Nephron progenitor cell (in vitro differentiated cells): Measurements from ENCODE around the gene CAMK2G.

Source experiments
- DNase-seq: peaks from one replicate; pipeline ENCODE4 v3.0.0; 2021
- H3K27ac Mint-ChIP-seq: 2 replicates; pipeline ENCODE4 v1.8.0; 2021; ENCODE audit warnings: mild to moderate bottlenecking, moderate library complexity, mixed read lengths
- H3K27me3 Mint-ChIP-seq: 2 replicates; pipeline ENCODE4 v1.8.0; 2021; ENCODE audit warnings: mild to moderate bottlenecking, low read depth, mixed read lengths; ENCODE audit not compliant: poor library complexity
- H3K36me3 Mint-ChIP-seq: 2 replicates; pipeline ENCODE4 v1.8.0; 2021; ENCODE audit warnings: low read depth, mixed read lengths
- H3K4me1 Mint-ChIP-seq: 2 replicates; pipeline ENCODE4 v1.8.0; 2021; ENCODE audit warnings: mixed read lengths
- H3K4me3 Mint-ChIP-seq: 2 replicates; pipeline ENCODE4 v1.8.0; 2021; ENCODE audit warnings: mild to moderate bottlenecking, moderate library complexity, mixed read lengths
- H3K9me3 Mint-ChIP-seq: 2 replicates; pipeline ENCODE4 v1.8.0; 2021; ENCODE audit warnings: mild to moderate bottlenecking, moderate library complexity, mixed read lengths
- CTCF ChIP-seq: fragments of 200-600 bp; sonication (generic); IDR thresholded peaks from 2 replicates; pipeline ENCODE4 v1.5.0; 2021; ENCODE audit warnings: antibody characterized with exemption

Gene CAMK2G

GRCh38 chr10:73867871-73868631, 6.3 kb downstream of the CAMK2G start:
- Mint-ChIP-seq H3K4me1 (peaks cover 64% of the 10 kb centered on the region), H3K27ac (no peak overlapping the region), H3K27me3 (peaks cover 5% of the 10 kb centered on the region), H3K36me3 (peaks cover 11% of the 10 kb centered on the region), H3K9me3 (no peaks in the 10 kb centered on the region), H3K4me3 (no peak overlapping the region)
- no peak for DNase-seq
- TF ChIP-seq CTCF, result no peak

DNA sequence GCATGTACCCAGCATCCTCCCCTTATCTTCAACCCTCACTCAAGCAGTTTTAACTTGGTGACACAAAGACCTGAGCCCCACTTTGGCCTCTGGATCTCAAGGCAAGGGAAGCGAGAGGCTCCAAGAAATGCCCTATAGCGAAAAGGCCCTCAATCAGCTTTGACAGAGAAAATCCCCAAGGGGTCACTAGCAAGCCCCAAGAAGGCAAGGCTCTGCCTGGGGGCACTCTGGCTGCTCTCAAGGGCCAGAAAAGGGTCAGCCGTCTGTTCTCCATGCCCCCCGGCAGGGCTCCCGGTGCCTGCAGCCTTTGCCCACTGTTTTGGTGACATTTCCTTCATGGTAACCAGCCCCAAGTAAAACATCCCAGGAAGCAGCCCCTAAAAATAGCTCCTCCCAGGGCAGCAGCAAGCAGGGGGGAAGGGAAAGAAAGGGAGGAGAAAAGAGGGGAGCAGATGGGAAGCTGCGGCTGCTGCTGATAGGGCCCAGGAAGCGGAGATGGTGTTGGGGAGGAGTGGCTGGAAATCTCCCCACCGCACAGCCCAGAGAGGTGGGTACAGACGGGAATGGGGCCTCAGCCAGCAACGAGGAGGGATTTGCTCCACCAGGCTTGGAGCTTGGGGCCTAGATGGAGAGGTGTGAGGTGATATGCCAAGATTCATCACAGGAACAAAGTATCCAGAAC, 7.1 kb downstream of the CAMK2G start:
- Mint-ChIP-seq H3K9me3 (no peaks in the 10 kb centered on the region), H3K27me3 (peaks cover 3% of the 10 kb centered on the region)

DNA sequence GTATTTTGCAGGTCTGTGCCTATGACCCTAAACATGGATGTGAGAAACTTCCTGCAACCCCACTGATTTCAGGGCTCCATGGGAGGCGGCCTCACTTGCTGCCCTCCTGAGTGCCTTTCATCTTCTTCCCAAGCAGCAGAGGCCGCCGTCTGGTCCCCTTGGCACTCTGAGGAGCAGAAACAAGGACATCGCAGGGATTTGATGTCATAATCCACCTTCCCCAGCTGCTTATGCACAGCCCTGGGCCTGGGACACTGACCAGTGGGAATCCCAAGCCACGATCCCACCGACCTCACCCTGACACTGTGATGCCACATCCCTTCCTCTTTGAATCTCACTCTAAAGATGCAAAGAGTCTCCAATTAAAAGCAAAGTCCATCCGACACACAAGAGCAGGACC, 7.7 kb downstream of the CAMK2G start:
- no peak for TF ChIP-seq CTCF
- DNase-seq, result no peak
- Mint-ChIP-seq H3K4me3 (no peak overlapping the region), H3K36me3 (peaks cover 11% of the 10 kb centered on the region), H3K4me1 (peaks cover 50% of the 10 kb centered on the region), H3K27ac (no peak overlapping the region), H3K27me3 (peaks cover 2% of the 10 kb centered on the region), H3K9me3 (no peaks in the 10 kb centered on the region)

More for the DNA sequence above, 7.1 kb downstream of the CAMK2G start:
- H3K36me3 Mint-ChIP-seq, result peaks cover 11% of the 10 kb centered on the region
- peak overlapping the region; percentile 20 for H3K4me3 Mint-ChIP-seq
- peak overlapping the region; percentile 83 for H3K27ac Mint-ChIP-seq
- DNase-seq, result peak; percentile 26
- peaks cover 56% of the 10 kb centered on the region for H3K4me1 Mint-ChIP-seq
- TF ChIP-seq CTCF, result no peak

DNA sequence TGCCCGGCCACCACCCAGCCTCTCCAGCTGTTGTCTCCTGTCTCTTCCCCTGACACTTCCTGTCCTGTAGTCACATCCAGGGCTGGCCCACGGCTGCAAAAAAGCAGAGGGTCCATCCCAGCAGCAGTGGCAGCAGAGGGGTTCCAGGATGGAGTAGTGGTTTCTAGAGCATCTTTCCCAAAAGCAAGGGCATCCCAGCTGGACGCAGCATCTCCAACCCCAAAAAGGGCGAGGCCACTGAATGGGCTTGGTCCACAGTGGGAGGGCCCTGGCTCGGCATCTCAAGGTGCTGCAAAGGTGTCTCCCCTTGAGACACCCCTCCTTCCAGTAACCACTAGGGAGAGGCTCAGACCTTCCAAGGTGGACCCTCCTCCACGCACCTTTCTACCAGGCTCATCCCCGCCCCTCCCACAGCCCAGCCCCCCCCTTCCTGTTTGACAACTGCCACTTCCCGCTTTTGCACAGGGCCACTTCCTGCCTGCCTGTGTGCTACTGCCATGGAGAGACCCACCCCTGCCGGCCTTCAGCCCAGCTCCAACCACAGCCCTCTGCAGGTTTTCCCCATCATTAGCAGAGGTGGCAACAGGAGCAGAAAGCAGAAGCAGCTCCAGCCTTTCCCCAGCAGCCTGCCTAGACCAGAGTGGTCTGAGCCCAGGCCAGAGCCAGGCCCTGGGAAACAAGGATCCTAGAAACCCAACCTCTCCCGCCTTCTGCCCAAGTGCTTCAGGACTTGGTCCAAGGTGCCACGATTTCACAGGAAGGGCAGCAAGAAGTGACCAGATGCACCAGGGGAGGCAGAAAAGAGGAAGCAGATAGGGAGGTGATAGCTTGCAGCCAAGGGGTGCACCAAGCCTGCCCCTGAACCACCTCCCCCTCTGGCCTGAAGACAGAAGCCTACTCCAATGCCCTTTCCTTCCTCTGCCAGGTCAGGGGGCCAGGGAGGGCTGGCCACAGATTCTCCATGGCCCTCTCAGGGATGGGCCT, 8.6 kb downstream of the CAMK2G start:
- no peak for DNase-seq
- no peak for TF ChIP-seq CTCF
- Mint-ChIP-seq H3K4me3 (no peak overlapping the region), H3K9me3 (no peaks in the 10 kb centered on the region), H3K36me3 (peaks cover 13% of the 10 kb centered on the region), H3K27me3 (peaks cover 2% of the 10 kb centered on the region), H3K27ac (no peak overlapping the region), H3K4me1 (peaks cover 41% of the 10 kb centered on the region)

DNA sequence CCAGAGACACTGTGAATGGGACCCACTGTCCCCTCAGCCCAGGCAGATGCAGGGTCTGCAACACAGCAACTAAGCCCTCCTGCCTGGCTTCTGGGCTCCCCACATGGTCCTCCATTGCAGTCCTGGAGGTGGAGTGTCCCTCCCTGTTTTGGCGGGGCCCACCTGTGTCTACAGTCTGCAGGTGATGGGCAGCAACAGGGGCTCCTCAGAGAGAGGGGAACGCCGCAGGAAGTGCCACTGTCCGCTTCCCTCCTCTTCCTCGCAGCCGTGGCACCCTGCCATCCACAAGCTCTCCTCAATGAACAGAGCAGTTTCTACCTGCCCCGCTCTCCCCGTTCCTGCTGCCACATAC, 9.3 kb downstream of the CAMK2G start:
- H3K27ac Mint-ChIP-seq, result no peak overlapping the region
- peaks cover 2% of the 10 kb centered on the region for H3K27me3 Mint-ChIP-seq
- H3K4me3 Mint-ChIP-seq, result no peak overlapping the region
- no peaks in the 10 kb centered on the region for H3K9me3 Mint-ChIP-seq
- no peak for TF ChIP-seq CTCF
- no peak for DNase-seq
- H3K36me3 Mint-ChIP-seq, result peaks cover 15% of the 10 kb centered on the region
- H3K4me1 Mint-ChIP-seq, result peaks cover 36% of the 10 kb centered on the region
